A673 (cell line): ENCODE data around the gene STXBP5. TPM values are rescaled to one million over a fixed set of nuclear protein-coding genes. Genes with fewer than 3 reads are reported as not detected.

Experiments
- BruUV-seq: library from RNA; stranded (reverse); fragments of 400-500 nt; replicated peaks from 2 replicates; lab custom pipeline; 2021; lab: Mats Ljungman, UMichigan
- CTCF ChIA-PET: fragments of 300-600 bp; sonication (Branson Sonifier 250); formaldehyde crosslinking; loops from one replicate; lab custom pipeline; 2022; ENCODE audit warnings: antibody characterized with exemption; lab: Charles Lee
- POLR2A ChIA-PET: fragments of 300-600 bp; sonication (Branson Sonifier 250); formaldehyde crosslinking; loops from one replicate; lab custom pipeline; 2022; ENCODE audit warnings: antibody characterized with exemption; ENCODE audit not compliant: low non-redundant PET; lab: Charles Lee
- DNase-seq: peaks from one replicate; pipeline ENCODE4 v3.0.0-alpha.2; 2015; ENCODE audit warnings: low spot score
- H3K27ac ChIP-seq: fragments of 200-600 bp; sonication (generic); 2 replicates; pipeline ENCODE4 v1.5.1; 2016; ENCODE audit warnings: mixed run types, low read depth, mild to moderate bottlenecking, mixed read lengths, antibody characterized with exemption, low read length; ENCODE audit not compliant: poor library complexity, severe bottlenecking
- H3K27me3 ChIP-seq: fragments of 200-600 bp; sonication (generic); replicated peaks from 2 replicates; pipeline ENCODE4 v1.6.1; 2017; ENCODE audit warnings: mixed run types, low read depth, mild to moderate bottlenecking, mixed read lengths, antibody characterized with exemption, low read length; ENCODE audit not compliant: insufficient read depth, poor library complexity
- H3K36me3 ChIP-seq: fragments of 200-600 bp; sonication (generic); 2 replicates; pipeline ENCODE4 v1.6.1; 2016; ENCODE audit warnings: mixed run types, mild to moderate bottlenecking, mixed read lengths, antibody characterized with exemption, low read length; ENCODE audit not compliant: insufficient read depth, poor library complexity, severe bottlenecking
- H3K4me1 ChIP-seq: fragments of 200-600 bp; sonication (generic); 2 replicates; pipeline ENCODE4 v1.6.1; 2017; ENCODE audit warnings: mixed run types, mild to moderate bottlenecking, mixed read lengths, antibody characterized with exemption, low read length; ENCODE audit not compliant: insufficient read depth, poor library complexity, severe bottlenecking
- H3K4me3 ChIP-seq: fragments of 200-600 bp; sonication (generic); 2 replicates; pipeline ENCODE4 v1.5.1; 2016; ENCODE audit warnings: low read depth, mixed run types, mild to moderate bottlenecking, mixed read lengths, low read length; ENCODE audit not compliant: poor library complexity, severe bottlenecking
- H3K9me3 ChIP-seq: fragments of 200-600 bp; sonication (generic); 2 replicates; pipeline ENCODE4 v1.6.1; 2016; ENCODE audit warnings: mixed run types, low read depth, mild to moderate bottlenecking, mixed read lengths, antibody characterized with exemption, low read length; ENCODE audit not compliant: poor library complexity, severe bottlenecking
- EZH2 ChIP-seq: fragments of 200-600 bp; sonication (generic); IDR thresholded peaks from 2 replicates; pipeline ENCODE4 v1.6.1; 2017; ENCODE audit warnings: borderline replicate concordance, low read depth, mild to moderate bottlenecking, mixed read lengths, antibody characterized with exemption, low read length; ENCODE audit not compliant: poor library complexity, severe bottlenecking
- intact Hi-C: fragments of 100-400 bp; cut with micrococcal nuclease; formaldehyde crosslinking; loops from one replicate; pipeline ENCODE4 v1.10.0; 2022; ENCODE audit not compliant: unreplicated experiment
- total RNA-seq: library from RNA; stranded (reverse); gene quantifications from 2 replicates; pipeline ENCODE4 v1.2.3, GENCODE V29; 2021
- TF ChIP-seq, protein P1 (sequence below): fragments of 300-800, 200-600 bp; sonication (generic); conservative IDR thresholded peaks from 2 replicates; pipeline ENCODE4 v1.5.1; 2017; ENCODE audit warnings: low read depth, mild to moderate bottlenecking, antibody characterized with exemption, low read length, moderate library complexity, mixed read lengths

The STXBP5 gene
- total RNA-seq, 1 experiment from 2014 or later = 14.5 TPM

DNA sequence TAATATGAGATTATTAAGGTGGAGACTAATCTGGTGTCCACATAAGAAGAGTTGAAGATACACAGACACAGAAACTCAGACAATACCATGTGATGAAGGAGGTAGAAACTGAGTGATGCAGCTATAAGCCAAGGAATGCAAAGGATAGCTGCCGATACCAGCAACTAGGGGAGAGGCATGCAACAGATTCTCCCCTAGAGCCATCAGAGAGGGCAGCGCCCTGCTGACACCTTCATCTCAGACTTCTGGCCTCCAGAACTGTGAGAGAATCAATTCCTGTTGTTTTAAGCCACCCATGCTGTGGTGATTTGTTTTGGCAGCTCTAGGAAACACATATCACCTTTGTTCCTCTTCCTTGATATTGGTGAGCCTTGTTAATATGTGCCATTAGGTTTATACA, 41.5 kb downstream of the STXBP5 start:
- Histone ChIP-seq H3K4me3 (no peak overlapping the region), H3K36me3 (peaks cover under 1% of the 10 kb centered on the region), H3K4me1 (no peaks in the 10 kb centered on the region), H3K9me3 (no peaks in the 10 kb centered on the region), H3K27me3 (no peaks in the 10 kb centered on the region), H3K27ac (no peak overlapping the region)
- CTCF ChIA-PET = no interaction called here
- intact Hi-C loops = no loop called here
- POLR2A ChIA-PET = no interaction called here
- no peak for DNase-seq
- TF ChIP-seq, protein P1, sequence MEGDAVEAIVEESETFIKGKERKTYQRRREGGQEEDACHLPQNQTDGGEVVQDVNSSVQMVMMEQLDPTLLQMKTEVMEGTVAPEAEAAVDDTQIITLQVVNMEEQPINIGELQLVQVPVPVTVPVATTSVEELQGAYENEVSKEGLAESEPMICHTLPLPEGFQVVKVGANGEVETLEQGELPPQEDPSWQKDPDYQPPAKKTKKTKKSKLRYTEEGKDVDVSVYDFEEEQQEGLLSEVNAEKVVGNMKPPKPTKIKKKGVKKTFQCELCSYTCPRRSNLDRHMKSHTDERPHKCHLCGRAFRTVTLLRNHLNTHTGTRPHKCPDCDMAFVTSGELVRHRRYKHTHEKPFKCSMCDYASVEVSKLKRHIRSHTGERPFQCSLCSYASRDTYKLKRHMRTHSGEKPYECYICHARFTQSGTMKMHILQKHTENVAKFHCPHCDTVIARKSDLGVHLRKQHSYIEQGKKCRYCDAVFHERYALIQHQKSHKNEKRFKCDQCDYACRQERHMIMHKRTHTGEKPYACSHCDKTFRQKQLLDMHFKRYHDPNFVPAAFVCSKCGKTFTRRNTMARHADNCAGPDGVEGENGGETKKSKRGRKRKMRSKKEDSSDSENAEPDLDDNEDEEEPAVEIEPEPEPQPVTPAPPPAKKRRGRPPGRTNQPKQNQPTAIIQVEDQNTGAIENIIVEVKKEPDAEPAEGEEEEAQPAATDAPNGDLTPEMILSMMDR = no peak
- no peak for TF ChIP-seq EZH2
- BruUV-seq = no TSS peak

DNA sequence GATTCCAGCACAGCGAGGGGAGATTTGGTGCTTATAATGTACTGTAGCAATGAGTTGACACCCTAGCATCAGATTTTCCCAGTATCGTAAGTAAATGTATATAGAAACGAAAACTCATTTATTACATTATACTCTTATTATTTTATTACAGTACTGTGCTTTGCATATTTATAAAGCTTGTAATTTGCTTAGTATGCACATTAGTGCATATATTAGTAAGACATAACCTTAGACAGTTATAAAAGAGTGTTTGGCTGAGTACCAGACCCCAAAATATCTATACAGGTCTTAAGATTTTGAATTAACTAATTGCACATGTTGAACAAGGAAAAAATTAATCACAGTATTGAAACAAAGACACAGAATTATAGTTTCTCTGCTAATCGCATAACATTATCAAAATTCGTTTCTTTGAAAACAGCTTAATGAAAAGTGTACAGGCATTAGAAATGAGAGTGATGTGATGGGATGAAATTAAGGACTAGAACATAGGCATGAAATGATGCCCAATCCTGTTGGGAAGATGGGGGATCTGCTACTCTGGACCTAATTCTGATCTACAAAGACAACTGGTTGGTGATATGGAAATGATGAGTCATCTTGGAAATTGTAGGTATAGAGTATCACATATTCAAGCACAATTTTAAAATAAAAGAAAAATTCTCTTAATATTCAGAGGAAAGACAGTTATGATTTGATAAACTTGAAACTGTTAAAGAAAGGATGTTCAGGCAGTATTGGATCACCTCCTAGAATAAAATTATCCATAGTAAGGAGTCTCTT, 42.8 kb downstream of the STXBP5 start:
- Histone ChIP-seq H3K4me1 (no peaks in the 10 kb centered on the region), H3K36me3 (peaks cover 6% of the 10 kb centered on the region), H3K4me3 (no peak overlapping the region), H3K27me3 (no peaks in the 10 kb centered on the region), H3K9me3 (no peaks in the 10 kb centered on the region), H3K27ac (no peak overlapping the region)
- no TSS peak for BruUV-seq
- no peak for TF ChIP-seq EZH2
- TF ChIP-seq, protein P1 = no peak
- intact Hi-C loops = no loop called here
- ChIA-PET CTCF (no interaction called here), POLR2A (no interaction called here)
- no peak for DNase-seq

DNA sequence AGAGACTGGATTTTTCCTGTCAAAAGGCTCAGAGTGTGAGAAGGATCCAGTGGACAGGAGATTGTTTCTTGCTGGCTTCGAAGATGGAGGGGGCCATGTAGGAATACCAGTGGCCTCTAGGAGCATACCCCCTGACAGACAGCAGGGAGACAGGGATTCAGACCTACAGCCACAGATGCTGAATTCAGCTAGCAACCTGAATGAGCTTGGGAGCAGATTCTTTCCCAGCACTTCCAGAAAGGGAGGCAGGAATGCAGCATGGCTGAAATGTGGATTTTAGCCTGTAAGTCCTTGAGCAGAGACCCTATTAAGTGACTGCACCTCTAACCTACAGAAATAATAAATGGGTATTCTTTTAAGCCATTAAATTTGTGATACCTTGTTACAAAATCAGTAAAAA, 44.6 kb downstream of the STXBP5 start:
- TF ChIP-seq, protein P1 = no peak
- no peak for TF ChIP-seq EZH2
- no peaks in the 10 kb centered on the region for H3K4me1 ChIP-seq
- peaks cover 6% of the 10 kb centered on the region for H3K36me3 ChIP-seq
- ChIA-PET CTCF (no interaction called here), POLR2A (no interaction called here)
- H3K9me3 ChIP-seq = no peaks in the 10 kb centered on the region
- no peak overlapping the region for H3K27ac ChIP-seq
- no TSS peak for BruUV-seq
- no peaks in the 10 kb centered on the region for H3K27me3 ChIP-seq
- H3K4me3 ChIP-seq = no peak overlapping the region
- DNase-seq = no peak
- intact Hi-C loops = no loop called here
